MM.1S (cell line): ENCODE measurements around the gene FILIP1.

Experiments used
- DNase-seq: peaks from one replicate; pipeline ENCODE4 v3.0.0-alpha.2; 2015
- H2AFZ ChIP-seq: fragments of 300-600 bp; sonication (generic); 2 replicates; pipeline ENCODE4 v1.6.0; 2016; ENCODE audit warnings: antibody characterized with exemption, low read length
- H3F3A ChIP-seq: fragments of 300-600 bp; sonication (generic); 2 replicates; pipeline ENCODE4 v1.6.1; 2016; ENCODE audit warnings: mild to moderate bottlenecking, antibody characterized with exemption, low read length, moderate library complexity, mixed read lengths; ENCODE audit not compliant: insufficient read depth
- H3K27ac ChIP-seq: fragments of 300-600 bp; sonication (generic); 2 replicates; pipeline ENCODE4 v1.5.1; 2016; ENCODE audit warnings: mild to moderate bottlenecking, low read length
- H3K27me3 ChIP-seq: fragments of 300-600 bp; sonication (generic); replicated peaks from 2 replicates; pipeline ENCODE4 v1.6.0; 2016; ENCODE audit warnings: low read length; ENCODE audit not compliant: insufficient read depth
- H3K36me3 ChIP-seq: fragments of 300-600 bp; sonication (generic); replicated peaks from 2 replicates; pipeline ENCODE4 v1.6.1; 2016; ENCODE audit warnings: mild to moderate bottlenecking, low read length, mixed read lengths; ENCODE audit not compliant: insufficient read depth
- H3K4me1 ChIP-seq: fragments of 300-600 bp; sonication (generic); 2 replicates; pipeline ENCODE4 v1.6.1; 2016; ENCODE audit warnings: low read length, mixed read lengths
- H3K4me2 ChIP-seq: fragments of 300-600 bp; sonication (generic); 2 replicates; pipeline ENCODE4 v1.6.0; 2016; ENCODE audit warnings: low read depth, low read length
- H3K4me3 ChIP-seq: fragments of 300-600 bp; sonication (generic); 2 replicates; pipeline ENCODE4 v1.5.1; 2016; ENCODE audit warnings: low read length, mixed read lengths
- H3K79me2 ChIP-seq: fragments of 300-600 bp; sonication (generic); 2 replicates; pipeline ENCODE4 v1.6.1; 2016; ENCODE audit warnings: mixed run types, low read length, mixed read lengths
- H3K9ac ChIP-seq: fragments of 300-600 bp; sonication (generic); 2 replicates; pipeline ENCODE4 v1.6.1; 2016; ENCODE audit warnings: low read length, mixed read lengths
- H3K9me2 ChIP-seq: fragments of 300-600 bp; sonication (generic); replicated peaks from 2 replicates; pipeline ENCODE4 v1.6.1; 2016; ENCODE audit warnings: mild to moderate bottlenecking, low read length, mixed read lengths; ENCODE audit not compliant: insufficient read depth
- H3K9me3 ChIP-seq: fragments of 300-600 bp; sonication (generic); replicated peaks from 2 replicates; pipeline ENCODE4 v1.6.1; 2016; ENCODE audit warnings: mild to moderate bottlenecking, low read length, mixed read lengths; ENCODE audit not compliant: insufficient read depth
- H4K20me1 ChIP-seq: fragments of 300-600 bp; sonication (generic); 2 replicates; pipeline ENCODE4 v1.6.1; 2016; ENCODE audit warnings: mild to moderate bottlenecking, low read length, moderate library complexity, mixed read lengths; ENCODE audit not compliant: insufficient read depth
- CTCF ChIP-seq: fragments of 300-600 bp; sonication (generic); IDR thresholded peaks from 2 replicates; pipeline ENCODE4 v1.5.1; 2016; ENCODE audit warnings: antibody characterized with exemption, low read length, mixed read lengths
- EZH2 ChIP-seq: fragments of 300-600 bp; sonication (generic); optimal IDR thresholded peaks from 2 replicates; pipeline ENCODE3; 2017; ENCODE audit warnings: low read depth, mild to moderate bottlenecking, antibody characterized with exemption, low read length, mixed read lengths
- EZH2phosphoT487 ChIP-seq: fragments of 300-600 bp; sonication (generic); IDR thresholded peaks from 2 replicates; pipeline ENCODE4 v1.6.1; 2018; ENCODE audit warnings: antibody characterized with exemption, low read length

Gene FILIP1

DNA sequence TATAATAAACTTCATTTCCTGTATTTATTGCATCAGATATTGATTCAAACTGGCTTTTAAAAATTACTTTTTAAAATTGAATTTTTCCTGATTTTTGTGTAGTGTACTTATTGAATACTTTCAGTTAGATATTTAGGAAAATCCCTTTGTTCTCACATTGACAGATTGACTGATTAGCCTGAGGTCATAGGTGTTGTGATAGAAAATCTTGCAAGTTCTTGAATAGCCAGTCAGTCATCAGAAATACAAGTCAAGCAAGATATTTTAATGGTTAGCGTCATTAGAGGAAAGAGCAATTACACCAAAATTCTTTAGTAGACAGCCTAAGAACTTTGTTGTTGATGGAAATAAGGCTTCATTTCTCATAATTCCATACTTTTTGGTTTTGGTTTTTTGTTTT is 205.6 kb downstream of the FILIP1 start:
- Histone ChIP-seq H3K9ac (no peak overlapping the region), H3K4me1 (no peaks in the 10 kb centered on the region), H3K79me2 (peaks cover 16% of the 10 kb centered on the region), H3K9me2 (no peaks in the 10 kb centered on the region), H3K9me3 (no peaks in the 10 kb centered on the region), H3K27me3 (no peaks in the 10 kb centered on the region), H4K20me1 (no peaks in the 10 kb centered on the region), H3K4me2 (no peak overlapping the region), H3K27ac (no peak overlapping the region), H3F3A (peaks cover 6% of the 10 kb centered on the region; the same call in 1 of the 2 replicates), H2AFZ (no peak overlapping the region), H3K4me3 (no peak overlapping the region), H3K36me3 (no peaks in the 10 kb centered on the region)
- no peak for TF ChIP-seq CTCF
- TF ChIP-seq EZH2, result no peak
- TF ChIP-seq EZH2phosphoT487, result no peak
- no peak for DNase-seq

DNA sequence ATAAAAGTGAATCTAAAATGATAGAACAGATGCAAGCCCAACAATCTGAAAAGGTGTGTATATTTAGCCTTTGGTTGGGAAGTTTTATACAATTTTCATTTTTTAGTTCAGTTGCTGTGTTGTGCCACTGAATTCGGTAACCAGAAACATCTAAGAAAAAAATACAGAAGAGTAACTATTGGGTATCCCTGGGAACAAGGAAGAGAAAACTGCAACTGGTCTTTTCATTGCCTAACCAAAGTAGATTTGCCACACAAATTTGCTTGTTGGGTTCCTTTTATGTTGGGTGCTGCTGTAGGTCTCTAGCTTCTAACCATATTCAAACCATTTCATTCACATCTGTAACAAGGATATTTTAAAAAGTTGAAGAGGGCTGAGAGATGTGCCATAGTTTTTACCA is 206.2 kb downstream of the FILIP1 start:
- peaks cover 6% of the 10 kb centered on the region for H3F3A ChIP-seq
- H4K20me1 ChIP-seq, result no peaks in the 10 kb centered on the region
- H3K27me3 ChIP-seq, result no peaks in the 10 kb centered on the region
- H3K36me3 ChIP-seq, result no peaks in the 10 kb centered on the region
- peaks cover 22% of the 10 kb centered on the region for H3K79me2 ChIP-seq
- H3K4me1 ChIP-seq, result peaks cover 4% of the 10 kb centered on the region; the same call in 1 of the 2 replicates
- H3K4me3 ChIP-seq, result no peak overlapping the region
- no peaks in the 10 kb centered on the region for H3K9me2 ChIP-seq
- TF ChIP-seq CTCF, result no peak
- H3K27ac ChIP-seq, result no peak overlapping the region
- H3K9me3 ChIP-seq, result no peaks in the 10 kb centered on the region
- H2AFZ ChIP-seq, result no peak overlapping the region
- DNase-seq, result no peak
- H3K9ac ChIP-seq, result no peak overlapping the region
- H3K4me2 ChIP-seq, result no peak overlapping the region

DNA sequence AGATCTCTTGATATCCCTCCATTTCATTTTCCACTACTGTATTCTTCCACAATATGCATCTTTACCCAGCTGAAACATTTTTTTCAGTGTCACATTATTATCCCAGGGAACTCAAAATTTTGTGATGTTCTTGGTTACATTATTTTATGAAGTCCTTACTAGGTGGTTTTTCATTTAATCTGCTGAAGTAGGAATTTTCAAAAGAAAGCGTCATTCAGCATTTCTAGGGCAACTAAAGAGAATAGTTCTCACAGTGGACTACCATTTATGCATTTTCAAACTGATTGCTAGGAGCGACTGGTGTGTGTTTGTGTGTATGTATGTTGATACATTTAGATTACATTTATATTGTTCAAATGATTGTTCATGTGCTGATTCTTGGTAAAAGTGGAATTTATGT is 206.6 kb downstream of the FILIP1 start:
- no peaks in the 10 kb centered on the region for H4K20me1 ChIP-seq
- peaks cover 6% of the 10 kb centered on the region for H3F3A ChIP-seq
- H3K9ac ChIP-seq, result no peak overlapping the region
- no peak overlapping the region for H3K4me2 ChIP-seq
- no peak overlapping the region for H3K27ac ChIP-seq
- peaks cover 6% of the 10 kb centered on the region for H3K4me1 ChIP-seq
- TF ChIP-seq EZH2phosphoT487 (no peak), CTCF (no peak), EZH2 (no peak)
- no peaks in the 10 kb centered on the region for H3K9me2 ChIP-seq
- H2AFZ ChIP-seq, result no peak overlapping the region
- H3K36me3 ChIP-seq, result no peaks in the 10 kb centered on the region
- DNase-seq, result no peak
- H3K79me2 ChIP-seq, result peaks cover 26% of the 10 kb centered on the region
- H3K9me3 ChIP-seq, result no peaks in the 10 kb centered on the region
- H3K4me3 ChIP-seq, result no peak overlapping the region
- no peaks in the 10 kb centered on the region for H3K27me3 ChIP-seq

GRCh38 chr6:75285283-75285639 is 208.3 kb downstream of the FILIP1 start:
- TF ChIP-seq EZH2, result no peak
- no peak for TF ChIP-seq EZH2phosphoT487
- TF ChIP-seq CTCF, result no peak
- no peaks in the 10 kb centered on the region for H3K27me3 ChIP-seq
- H3K4me3 ChIP-seq, result peak overlapping the region; percentile 85
- no peaks in the 10 kb centered on the region for H3K36me3 ChIP-seq
- DNase-seq, result no peak
- peak overlapping the region; percentile 46 for H3K4me2 ChIP-seq
- peak overlapping the region; percentile 54 for H3K9ac ChIP-seq
- peaks cover 6% of the 10 kb centered on the region for H3F3A ChIP-seq
- H2AFZ ChIP-seq, result peak overlapping the region; percentile 77
- peaks cover 13% of the 10 kb centered on the region for H3K4me1 ChIP-seq
- H3K27ac ChIP-seq, result peak overlapping the region; percentile 72
- no peaks in the 10 kb centered on the region for H3K9me2 ChIP-seq
- H3K79me2 ChIP-seq, result peaks cover 43% of the 10 kb centered on the region
- H3K9me3 ChIP-seq, result no peaks in the 10 kb centered on the region
- H4K20me1 ChIP-seq, result peaks cover 2% of the 10 kb centered on the region; the same call in 1 of the 2 replicates
